Right ventricle myocardium inferior (tissue), 1 donor: ENCODE measurements around the gene STX1B. TPM values are rescaled to one million over a fixed set of nuclear protein-coding genes. Genes with fewer than 3 reads are reported as not detected.
"Not testable (repeated sequence)": the region's sequence is repeated elsewhere in the genome, so short reads cannot be mapped to it uniquely, and the experiment has no call there.

Experiments used
- ATAC-seq: fragments of 200-7000 bp; cut with Tn5 transposase; one replicate; pipeline ENCODE4 v1.9.1; 2020; ENCODE audit warnings: mild to moderate bottlenecking, moderate library complexity
- DNase-seq: peaks from one replicate; pipeline ENCODE4 v3.0.0; 2021; ENCODE audit errors: missing footprints
- intact Hi-C: fragments of 100-400 bp; cut with DNase I; formaldehyde crosslinking; loops from one replicate; pipeline ENCODE4 v1.11.0; 2022
- total RNA-seq: library from RNA; stranded (reverse); fragmentation: NEBNext Ultra II Directional; extraction: Animal tissue kit (Norgen Biotek cat#: 25700); gene quantifications from one replicate; pipeline ENCODE4 v1.2.1, GENCODE V29; 2021
- donor health status: DM: no; HTN: yes; CAD: no; lungs with severe emphysema.

STX1B gene
- total RNA-seq, 1 donor from 2014 or later, result 0.41 TPM

DNA sequence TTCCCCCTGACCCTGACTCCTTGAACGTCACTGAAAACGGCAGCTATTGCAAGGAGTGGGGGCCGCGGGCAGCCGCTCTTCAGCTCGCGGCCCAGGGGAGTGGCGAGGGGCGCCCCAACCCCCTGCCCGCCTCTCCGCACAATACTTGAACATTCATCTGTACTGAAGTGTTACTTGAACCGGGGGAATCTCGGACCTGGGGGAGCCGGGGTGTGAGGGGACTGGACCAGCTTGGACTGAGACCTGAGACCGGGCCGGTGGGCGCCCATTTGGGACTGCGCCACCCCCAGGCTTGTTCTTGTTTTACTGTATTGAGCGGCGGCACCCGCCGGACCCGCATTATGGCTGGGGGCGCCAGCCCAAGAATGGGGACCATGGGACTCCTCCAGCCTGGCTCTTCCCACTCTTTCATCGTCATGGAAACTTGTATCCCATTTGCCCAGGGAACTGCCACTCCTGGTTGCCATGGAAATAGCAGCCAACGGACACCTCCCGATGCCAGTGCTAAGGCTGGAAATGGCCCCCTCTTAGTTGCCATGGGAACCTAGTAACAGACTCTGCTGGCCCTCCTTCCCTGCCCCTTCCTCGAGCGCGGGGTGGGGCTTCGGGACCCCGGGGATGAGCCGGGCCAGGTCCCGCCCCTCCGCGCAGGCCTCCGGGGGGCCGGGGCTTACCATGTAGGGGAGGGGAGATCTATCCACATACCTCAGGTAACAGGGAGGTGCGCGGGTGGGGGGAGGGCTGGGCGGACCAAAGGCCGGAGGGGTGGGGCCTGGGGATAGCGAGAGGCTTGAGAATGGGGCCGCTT is 62.4 kb downstream of the STX1B start:
- intact Hi-C loops, result loop anchor here (2.0 kb wide), 1 partner anchor 25 kb away; the partner anchor contains the start of gene FBXL19
- peak; percentile 89 for DNase-seq
- ATAC-seq, result peak; percentile 42

DNA sequence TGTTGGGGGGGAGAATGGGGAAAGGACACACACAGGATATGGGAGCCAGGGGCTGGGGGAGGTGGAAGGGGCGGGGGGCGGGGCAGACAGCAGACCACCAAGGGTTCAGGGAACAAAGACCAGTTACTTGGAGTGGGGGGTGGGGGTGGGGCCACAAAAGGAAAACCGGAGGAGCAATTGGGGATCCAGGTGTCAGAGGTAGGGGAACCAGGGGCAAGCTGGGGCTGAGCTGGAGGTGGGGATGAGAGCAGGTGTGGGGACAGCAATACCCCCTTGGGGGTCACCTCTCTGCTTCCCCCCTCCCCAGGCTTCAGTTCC is 62.9 kb downstream of the STX1B start:
- ATAC-seq (no peak), DNase-seq (no peak)
- intact Hi-C loops, result no loop called here

DNA sequence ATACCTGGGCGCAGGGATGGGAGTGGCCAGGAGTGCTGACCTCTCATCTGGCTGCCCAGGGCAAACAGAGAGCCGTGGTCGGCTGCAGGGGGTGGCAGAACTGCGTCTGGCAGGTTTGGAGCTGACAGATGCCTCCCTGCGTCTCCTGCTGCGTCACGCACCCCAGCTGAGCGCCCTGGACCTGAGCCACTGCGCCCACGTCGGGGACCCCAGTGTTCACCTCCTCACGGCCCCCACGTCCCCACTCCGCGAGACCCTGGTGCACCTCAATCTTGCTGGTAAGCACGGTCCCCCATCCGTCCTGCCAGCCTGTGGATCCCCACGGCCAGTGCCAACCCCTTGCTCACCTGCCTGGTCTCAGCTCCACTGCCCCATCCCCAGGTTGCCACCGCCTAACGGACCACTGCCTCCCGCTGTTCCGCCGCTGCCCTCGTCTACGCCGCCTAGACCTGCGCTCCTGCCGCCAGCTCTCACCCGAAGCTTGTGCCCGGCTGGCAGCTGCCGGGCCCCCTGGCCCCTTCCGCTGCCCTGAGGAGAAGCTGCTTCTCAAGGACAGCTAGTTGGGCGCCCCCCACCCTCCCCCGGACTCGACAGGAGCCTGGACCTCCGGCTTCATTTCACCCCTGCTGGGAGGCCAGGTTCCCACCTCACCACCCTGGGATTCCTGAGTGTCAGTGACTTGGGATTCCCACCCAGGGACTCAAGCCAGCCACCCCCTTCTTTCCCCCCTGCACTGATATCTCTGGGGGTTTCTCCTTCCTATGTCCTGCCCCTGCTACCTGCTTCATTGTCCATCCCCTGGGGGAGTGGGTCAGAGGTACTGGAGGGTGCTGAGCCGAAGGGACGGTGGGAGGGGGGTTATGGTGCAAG is 63.5 kb downstream of the STX1B start:
- intact Hi-C loops, result no loop called here
- DNase-seq (peak; percentile 60), ATAC-seq (no peak)

DNA sequence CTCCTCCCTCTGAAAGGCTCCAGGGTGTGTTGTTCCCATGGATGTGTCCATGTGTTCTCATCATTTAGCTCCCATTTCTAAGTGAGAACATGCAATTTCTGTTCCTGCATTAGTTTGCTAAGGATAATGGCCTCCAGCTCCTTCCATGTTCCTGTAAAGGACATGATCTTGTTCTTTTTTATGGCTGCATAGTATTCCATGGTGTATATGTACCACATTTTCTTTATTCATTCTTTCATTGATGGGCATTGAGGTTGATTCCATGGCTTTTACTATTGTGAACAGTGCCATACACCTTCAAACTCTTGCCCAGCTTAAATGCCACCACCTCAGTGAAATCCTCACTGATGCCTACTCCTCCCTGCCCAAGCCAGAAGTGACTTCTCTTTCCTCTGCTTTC is 66.1 kb downstream of the STX1B start:
- no peak for DNase-seq
- intact Hi-C loops, result no loop called here
- ATAC-seq, result no peak

DNA sequence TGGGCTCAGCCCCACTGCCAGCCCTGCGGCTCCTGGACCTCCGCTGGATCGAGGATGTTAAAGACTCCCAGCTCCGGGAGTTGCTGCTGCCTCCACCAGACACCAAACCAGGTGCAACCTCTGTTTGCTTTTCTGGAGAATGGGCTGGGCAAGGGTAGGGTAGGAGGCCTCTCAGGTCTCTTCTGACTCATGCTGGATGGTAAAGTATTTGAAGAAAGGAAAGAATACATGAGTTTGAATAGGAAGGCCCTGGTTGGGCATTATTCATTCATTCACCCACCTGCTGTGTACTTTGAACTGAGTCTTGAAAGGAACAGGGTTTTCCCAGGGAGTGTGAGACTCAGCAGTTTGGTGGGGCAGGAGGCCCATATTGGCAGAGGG is 68.0 kb downstream of the STX1B start:
- DNase-seq (no peak), ATAC-seq (no peak)
- intact Hi-C loops, result no loop called here

DNA sequence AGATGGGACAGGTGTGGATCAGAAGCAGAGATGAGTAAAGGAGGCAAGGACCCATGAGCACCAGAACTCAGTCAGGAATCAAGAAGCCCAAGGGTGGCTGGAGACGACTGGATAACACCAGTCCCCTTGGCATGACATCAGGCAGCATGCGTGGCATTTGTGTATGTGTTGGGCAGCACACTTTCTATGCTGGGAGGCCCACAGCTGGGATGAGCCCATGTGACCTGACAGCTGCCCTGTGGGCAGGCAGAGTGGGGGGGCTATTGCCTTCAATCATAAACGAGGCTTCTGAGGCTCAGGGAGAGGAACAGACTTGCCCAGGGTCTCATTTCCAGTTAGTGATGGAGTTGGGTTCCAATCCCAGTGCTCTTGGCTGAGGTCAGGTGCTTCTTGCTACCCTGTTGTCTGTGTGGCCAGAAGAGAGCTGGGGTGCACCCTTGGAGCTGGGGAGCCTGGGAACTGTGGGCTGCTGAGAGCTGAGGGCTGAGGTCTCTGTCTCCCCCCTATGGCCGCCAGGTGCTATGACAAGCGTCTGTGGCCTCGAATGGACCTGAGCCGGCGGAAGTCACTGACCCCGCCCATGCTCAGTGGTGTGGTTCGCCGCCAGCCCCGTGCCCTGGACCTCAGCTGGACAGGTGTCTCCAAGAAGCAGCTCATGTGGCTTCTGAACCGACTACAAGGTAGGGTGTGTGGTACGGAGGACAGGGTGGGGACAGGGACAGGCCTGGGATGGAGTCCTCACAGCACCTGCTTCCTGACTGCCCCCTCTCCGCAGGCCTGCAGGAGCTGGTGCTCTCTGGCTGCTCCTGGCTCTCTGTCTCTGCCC is 68.6 kb downstream of the STX1B start:
- peak; percentile 91 for DNase-seq
- intact Hi-C loops, result no loop called here

DNA sequence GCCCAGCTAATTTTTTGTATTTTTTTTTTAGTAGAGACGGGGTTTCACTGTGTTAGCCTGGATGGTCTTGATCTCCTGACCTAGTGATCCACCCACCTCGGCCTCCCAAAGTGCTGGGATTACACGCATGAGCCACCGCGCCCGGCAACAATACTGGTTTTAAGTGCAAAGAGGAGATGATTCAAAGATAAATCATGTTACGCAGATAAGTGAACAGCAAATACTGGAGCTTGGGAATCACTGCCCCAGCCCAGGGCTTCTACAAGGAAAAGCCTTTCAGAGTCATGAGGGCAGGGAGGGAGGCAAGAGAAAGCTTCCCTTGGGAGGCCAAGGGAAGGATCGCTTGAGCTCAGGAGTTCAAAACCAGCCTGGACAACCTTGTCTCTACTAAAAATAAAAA is 70.9 kb downstream of the STX1B start:
- peak; percentile 11 for DNase-seq
- ATAC-seq, intact Hi-C loops: not testable (repeated sequence)

More for the DNA sequence above, 68.6 kb downstream of the STX1B start:
- ATAC-seq, result peak; percentile 90

Other genes with a start within 250 kb of the STX1B start
- gene CFAP119, start 248.6 kb downstream of the STX1B start, total RNA-seq, result 0.89 TPM
- gene RNF40, start 248.3 kb downstream of the STX1B start, total RNA-seq, result 42.6 TPM
- gene ZNF629, start 223.4 kb downstream of the STX1B start, total RNA-seq, result 17.4 TPM
- 32.2 TPM for gene BCL7C, start 116.6 kb downstream of the STX1B start, total RNA-seq
- gene CTF1, start 114.0 kb downstream of the STX1B start, total RNA-seq, result 8.7 TPM
- 6.3 TPM for gene FBXL19, start 87.1 kb downstream of the STX1B start, total RNA-seq
- gene ORAI3, start 61.6 kb downstream of the STX1B start, total RNA-seq, result 11.4 TPM
- 9.4 TPM for gene SETD1A, start 52.9 kb downstream of the STX1B start, total RNA-seq
- gene HSD3B7, start 25.4 kb downstream of the STX1B start, total RNA-seq, result 7.0 TPM
- gene STX4, start 22.9 kb upstream of the STX1B start, total RNA-seq, result 42.3 TPM
- gene ZNF668, start 63.6 kb upstream of the STX1B start, total RNA-seq, result 5.3 TPM
- gene ZNF646, start 63.8 kb upstream of the STX1B start, total RNA-seq, result 9.9 TPM
- 0.62 TPM for gene PRSS53, start 78.3 kb upstream of the STX1B start, total RNA-seq
- 41.1 TPM for gene VKORC1, start 84.2 kb upstream of the STX1B start, total RNA-seq
- 79.7 TPM for gene BCKDK, start 97.7 kb upstream of the STX1B start, total RNA-seq
- 67.4 TPM for gene KAT8, start 107.0 kb upstream of the STX1B start, total RNA-seq
- gene PRSS8, start 125.1 kb upstream of the STX1B start, total RNA-seq, result not detected
- gene PRSS36, start 139.4 kb upstream of the STX1B start, total RNA-seq, result 3.0 TPM
- gene FUS, start 169.5 kb upstream of the STX1B start, total RNA-seq, result 86.8 TPM
- 9.1 TPM for gene PYCARD, start 192.1 kb upstream of the STX1B start, total RNA-seq
- 2.1 TPM for gene TRIM72, start 203.5 kb upstream of the STX1B start, total RNA-seq
- gene PYDC1, start 206.5 kb upstream of the STX1B start, total RNA-seq, result not detected
- 10.4 TPM for gene ITGAM, start 249.3 kb upstream of the STX1B start, total RNA-seq